CD8-positive, alpha-beta memory T cell (primary cell): ENCODE data around the gene NSUN7. TPM values are rescaled to one million over a fixed set of nuclear protein-coding genes. Genes with fewer than 3 reads are reported as not detected.

Experiments used
- CTCF ChIA-PET: fragments of 350-600 bp; sonication (Branson Sonifier 250); formaldehyde crosslinking; loops from one replicate; lab custom pipeline; 2021; ENCODE audit warnings: antibody characterized with exemption; lab: Charles Lee
- POLR2A ChIA-PET: fragments of 350-600 bp; sonication (Branson Sonifier 250); formaldehyde crosslinking; loops from one replicate; lab custom pipeline; 2021; ENCODE audit warnings: antibody characterized with exemption; lab: Charles Lee
- DNase-seq, 5 donors: peaks; one replicate each; pipeline versions ENCODE4 v3.0.0 to v3.0.0-alpha.2; 2020 to 2022; ENCODE audit warnings: mixed read lengths in 1 of 5
- H3K27ac ChIP-seq: one replicate; pipeline ENCODE4 v1.7.0; 2013; ENCODE audit warnings: low read depth, mild to moderate bottlenecking, low read length, moderate library complexity
- H3K27me3 ChIP-seq: 2 replicates; pipeline ENCODE4 v1.7.0; 2013; ENCODE audit warnings: low read length, mild to moderate bottlenecking; ENCODE audit not compliant: insufficient read depth, poor library complexity, severe bottlenecking
- H3K36me3 ChIP-seq: 2 replicates; pipeline ENCODE4 v1.7.0; 2013; ENCODE audit warnings: mild to moderate bottlenecking, low read length, moderate library complexity; ENCODE audit not compliant: insufficient read depth
- H3K4me1 ChIP-seq: 2 replicates; pipeline ENCODE4 v1.7.0; 2013; ENCODE audit warnings: mild to moderate bottlenecking, low read length, moderate library complexity; ENCODE audit not compliant: insufficient read depth
- H3K4me3 ChIP-seq: 2 replicates; pipeline ENCODE4 v1.7.0; 2013; ENCODE audit warnings: mild to moderate bottlenecking, low read length
- H3K9me3 ChIP-seq: 2 replicates; pipeline ENCODE4 v1.7.0; 2013; ENCODE audit warnings: mild to moderate bottlenecking, low read length
- H3K27ac Mint-ChIP-seq, 8 donors: one replicate each; pipeline ENCODE4 v1.8.0; 2020 to 2021; ENCODE audit warnings: mixed read lengths in 8 of 8, mild to moderate bottlenecking in 6 of 8, inconsistent platforms in 3 of 8, moderate library complexity in 3 of 8
- H3K27me3 Mint-ChIP-seq, 2 donors: one replicate each; pipeline ENCODE4 v1.8.0; 2020 to 2021; ENCODE audit warnings: mixed read lengths in 2 of 2, mild to moderate bottlenecking in 1 of 2, moderate library complexity in 1 of 2
- H3K36me3 Mint-ChIP-seq, 3 donors: one replicate each; pipeline ENCODE4 v1.8.0; 2020 to 2021; ENCODE audit warnings: mixed read lengths in 3 of 3, inconsistent platforms in 1 of 3, mild to moderate bottlenecking in 1 of 3
- H3K4me1 Mint-ChIP-seq, 3 donors: one replicate each; pipeline ENCODE4 v1.8.0; 2020 to 2021; ENCODE audit warnings: mixed read lengths in 3 of 3, inconsistent platforms in 1 of 3, mild to moderate bottlenecking in 1 of 3
- H3K4me3 Mint-ChIP-seq, 7 donors: one replicate each; pipeline ENCODE4 v1.8.0; 2020 to 2021; ENCODE audit warnings: mixed read lengths in 7 of 7, mild to moderate bottlenecking in 6 of 7, moderate library complexity in 4 of 7, inconsistent platforms in 2 of 7
- H3K9me3 Mint-ChIP-seq, 5 donors: one replicate each; pipeline ENCODE4 v1.8.0; 2020 to 2022; ENCODE audit warnings: mixed read lengths in 5 of 5, mild to moderate bottlenecking in 3 of 5, moderate library complexity in 2 of 5, inconsistent platforms in 1 of 5
- polyA plus RNA-seq: library from polyadenylated mRNA; unstranded; fragments of 300-500 nt; fragmentation: Illumina TruSeq; gene quantifications from one replicate; pipeline ENCODE4 v1.2.3, GENCODE V29; 2021
- total RNA-seq, 2 experiments: library from RNA; stranded (reverse); gene quantifications; one replicate each; pipeline ENCODE4 v1.2.3, GENCODE V29; 2021

Gene NSUN7
- total and polyA plus RNA-seq, 3 experiments from 2014 or later, result not detected

- Histone ChIP-seq H3K4me1 (peaks cover 5% of the 10 kb centered on the region), H3K36me3 (no peaks in the 10 kb centered on the region), H3K27ac (no peak overlapping the region), H3K9me3 (no peaks in the 10 kb centered on the region), H3K27me3 (peaks cover 8% of the 10 kb centered on the region), H3K4me3 (no peak overlapping the region)
- Mint-ChIP-seq H3K36me3 (no peaks in the 10 kb centered on the region), H3K27ac (no peak overlapping the region), H3K4me3 (no peak overlapping the region), H3K27me3 (peaks cover 27 to 68% of the 10 kb centered on the region in 2 donors), H3K4me1 (peaks cover 6 to 17% (median 14%) of the 10 kb centered on the region in 3 donors), H3K9me3 (peaks cover 0 to 2% (median 0%) of the 10 kb centered on the region in 5 donors)
- no peak for DNase-seq
- ChIA-PET POLR2A (no interaction called here), CTCF (no interaction called here)
These were observed 109.2 kb downstream of the NSUN7 start for GRCh38 chr4:40858962-40859361.

Other genes starting within 250 kb of the NSUN7 start
- 1 to 10 TPM; 1.1 to 1.4 TPM for gene RBM47, start 120.1 kb upstream of the NSUN7 start, total RNA-seq
- not detected for gene RBM47, start 120.1 kb upstream of the NSUN7 start, polyA plus RNA-seq